ENCODE measurements around the gene ARHGAP10.

The ARHGAP10 gene

DNA sequence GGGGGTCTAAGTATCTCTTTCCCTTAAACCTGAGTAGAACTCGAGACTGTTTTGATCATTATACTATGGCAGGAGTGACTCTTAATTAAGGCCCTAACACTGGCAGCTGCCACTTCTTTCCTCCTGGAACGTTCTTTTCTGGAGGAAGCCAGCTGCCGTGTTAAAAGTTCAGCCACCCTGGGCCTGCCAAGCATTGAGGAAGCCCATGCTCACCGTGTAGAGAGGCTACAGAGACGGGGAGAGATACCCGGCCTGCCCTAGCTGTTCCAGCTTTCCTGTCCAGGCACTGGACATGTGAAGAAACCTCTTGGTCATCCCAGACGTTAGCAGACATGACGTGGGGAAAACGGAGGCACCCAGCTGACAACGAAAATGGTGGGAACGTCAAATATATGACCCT lies 274.1 kb downstream of the ARHGAP10 start:
- TF ChIP-seq, protein P1, sequence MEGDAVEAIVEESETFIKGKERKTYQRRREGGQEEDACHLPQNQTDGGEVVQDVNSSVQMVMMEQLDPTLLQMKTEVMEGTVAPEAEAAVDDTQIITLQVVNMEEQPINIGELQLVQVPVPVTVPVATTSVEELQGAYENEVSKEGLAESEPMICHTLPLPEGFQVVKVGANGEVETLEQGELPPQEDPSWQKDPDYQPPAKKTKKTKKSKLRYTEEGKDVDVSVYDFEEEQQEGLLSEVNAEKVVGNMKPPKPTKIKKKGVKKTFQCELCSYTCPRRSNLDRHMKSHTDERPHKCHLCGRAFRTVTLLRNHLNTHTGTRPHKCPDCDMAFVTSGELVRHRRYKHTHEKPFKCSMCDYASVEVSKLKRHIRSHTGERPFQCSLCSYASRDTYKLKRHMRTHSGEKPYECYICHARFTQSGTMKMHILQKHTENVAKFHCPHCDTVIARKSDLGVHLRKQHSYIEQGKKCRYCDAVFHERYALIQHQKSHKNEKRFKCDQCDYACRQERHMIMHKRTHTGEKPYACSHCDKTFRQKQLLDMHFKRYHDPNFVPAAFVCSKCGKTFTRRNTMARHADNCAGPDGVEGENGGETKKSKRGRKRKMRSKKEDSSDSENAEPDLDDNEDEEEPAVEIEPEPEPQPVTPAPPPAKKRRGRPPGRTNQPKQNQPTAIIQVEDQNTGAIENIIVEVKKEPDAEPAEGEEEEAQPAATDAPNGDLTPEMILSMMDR (IDR thresholded peaks at IDR 0.05; ENCODE audit: low read depth, low read length): no peak

DNA sequence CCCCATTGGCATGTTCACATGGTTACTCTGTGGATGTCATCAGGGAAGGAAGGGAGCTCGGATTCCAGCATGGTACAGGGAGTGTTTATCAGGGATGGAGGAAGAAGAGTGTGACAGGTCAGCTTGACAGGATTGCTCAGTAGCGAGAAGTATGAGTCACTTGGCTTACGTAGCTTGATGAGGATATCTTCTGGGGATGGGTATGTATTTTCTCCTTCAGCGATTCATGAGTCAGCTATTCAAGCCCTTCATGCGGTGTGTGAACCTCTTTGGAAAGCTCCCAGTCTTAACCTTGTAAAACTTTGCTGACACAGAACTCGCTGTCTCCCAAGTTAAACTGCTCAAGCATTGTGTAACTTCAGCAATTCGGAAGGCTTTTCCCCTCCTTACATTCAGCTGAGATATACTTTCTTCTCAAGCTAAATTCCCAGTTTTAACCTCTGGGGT lies 275.4 kb downstream of the ARHGAP10 start:
- TF ChIP-seq, protein P1 (IDR thresholded peaks at IDR 0.05; ENCODE audit: low read depth, low read length): no peak
- H3K4me3 ChIP-seq (ENCODE audit: low read depth, low read length): peak overlapping the region; percentile 24; the same call in 1 of the 2 replicates

More for the DNA sequence above, 274.1 kb downstream of the ARHGAP10 start:
- no peak overlapping the region for H3K4me3 ChIP-seq (ENCODE audit: low read depth, low read length)

GRCh38 chr4:148007792-148008191 lies 275.9 kb downstream of the ARHGAP10 start:
- TF ChIP-seq, protein P1 (IDR thresholded peaks at IDR 0.05; ENCODE audit: low read depth, low read length): no peak

GRCh38 chr4:148015058-148015457 lies 283.2 kb downstream of the ARHGAP10 start:
- TF ChIP-seq, protein P1 (IDR thresholded peaks at IDR 0.05; ENCODE audit: low read depth, low read length): no peak
- no peak overlapping the region for H3K4me3 ChIP-seq (ENCODE audit: low read depth, low read length)

More at GRCh38 chr4:148007792-148008191, 275.9 kb downstream of the ARHGAP10 start:
- peak overlapping the region; percentile 24; the same call in 1 of the 2 replicates for H3K4me3 ChIP-seq (ENCODE audit: low read depth, low read length)

GRCh38 chr4:148015468-148015867 lies 283.6 kb downstream of the ARHGAP10 start:
- TF ChIP-seq, protein P1 (IDR thresholded peaks at IDR 0.05; ENCODE audit: low read depth, low read length): no peak
- no peak overlapping the region for H3K4me3 ChIP-seq (ENCODE audit: low read depth, low read length)

DNA sequence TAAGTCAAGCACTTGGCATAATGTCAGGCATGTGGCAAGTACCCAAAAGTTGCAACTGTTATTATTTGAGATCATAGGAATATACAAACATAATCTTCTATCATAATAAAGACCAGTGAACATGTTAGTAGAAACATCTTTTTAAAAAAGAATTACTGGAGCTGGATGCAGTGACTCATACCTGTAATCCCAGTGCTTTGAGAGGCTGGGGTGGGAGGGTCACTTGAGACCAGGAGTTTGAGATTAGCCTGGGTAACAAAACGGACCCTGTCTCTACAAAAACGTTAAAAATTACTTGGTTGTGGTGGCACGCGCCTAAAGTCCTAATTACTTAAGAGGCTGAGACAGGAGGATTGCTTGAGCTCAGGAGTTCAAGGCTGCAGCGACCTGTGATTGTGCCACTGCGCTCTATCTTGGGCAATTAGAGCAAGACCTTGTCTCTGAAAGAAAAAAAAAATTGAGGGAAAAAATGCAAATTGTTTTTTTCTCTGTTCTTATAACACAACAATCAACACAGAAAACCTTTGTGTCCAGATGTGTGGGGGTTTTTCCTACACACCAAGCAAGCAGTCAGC lies 284.3 kb downstream of the ARHGAP10 start:
- no peak overlapping the region for H3K4me3 ChIP-seq (ENCODE audit: low read depth, low read length)
- TF ChIP-seq, protein P1 (IDR thresholded peaks at IDR 0.05; ENCODE audit: low read depth, low read length): no peak

- H3K4me3 ChIP-seq (ENCODE audit: low read depth, low read length): no peak overlapping the region
- TF ChIP-seq, protein P1 (IDR thresholded peaks at IDR 0.05; ENCODE audit: low read depth, low read length): no peak
Measured at GRCh38 chr4:148017801-148018200, 285.9 kb downstream of the ARHGAP10 start.
